DND-41 (cell line): ENCODE measurements around the gene ATXN7L1.

Experiments used
- EZH2 ChIP-seq: IDR thresholded peaks from 3 replicates; pipeline ENCODE4 v1.6.1; 2012; ENCODE audit warnings: borderline replicate concordance, low read depth, mild to moderate bottlenecking, moderate library complexity, low read length, inconsistent platforms; ENCODE audit not compliant: severe bottlenecking
- TF ChIP-seq, protein P1 (sequence below): IDR thresholded peaks from 2 replicates; pipeline ENCODE4 v1.5.1; 2012; ENCODE audit warnings: borderline replicate concordance, low read length, moderate library complexity, mild to moderate bottlenecking; ENCODE audit not compliant: poor library complexity, severe bottlenecking; ENCODE audit errors: extremely low read depth

- no peak for TF ChIP-seq EZH2
- TF ChIP-seq, protein P1, sequence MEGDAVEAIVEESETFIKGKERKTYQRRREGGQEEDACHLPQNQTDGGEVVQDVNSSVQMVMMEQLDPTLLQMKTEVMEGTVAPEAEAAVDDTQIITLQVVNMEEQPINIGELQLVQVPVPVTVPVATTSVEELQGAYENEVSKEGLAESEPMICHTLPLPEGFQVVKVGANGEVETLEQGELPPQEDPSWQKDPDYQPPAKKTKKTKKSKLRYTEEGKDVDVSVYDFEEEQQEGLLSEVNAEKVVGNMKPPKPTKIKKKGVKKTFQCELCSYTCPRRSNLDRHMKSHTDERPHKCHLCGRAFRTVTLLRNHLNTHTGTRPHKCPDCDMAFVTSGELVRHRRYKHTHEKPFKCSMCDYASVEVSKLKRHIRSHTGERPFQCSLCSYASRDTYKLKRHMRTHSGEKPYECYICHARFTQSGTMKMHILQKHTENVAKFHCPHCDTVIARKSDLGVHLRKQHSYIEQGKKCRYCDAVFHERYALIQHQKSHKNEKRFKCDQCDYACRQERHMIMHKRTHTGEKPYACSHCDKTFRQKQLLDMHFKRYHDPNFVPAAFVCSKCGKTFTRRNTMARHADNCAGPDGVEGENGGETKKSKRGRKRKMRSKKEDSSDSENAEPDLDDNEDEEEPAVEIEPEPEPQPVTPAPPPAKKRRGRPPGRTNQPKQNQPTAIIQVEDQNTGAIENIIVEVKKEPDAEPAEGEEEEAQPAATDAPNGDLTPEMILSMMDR, result no peak
Observed at GRCh38 chr7:105677817-105678573, 198.4 kb downstream of the ATXN7L1 start.
